HG02938 (cell line): ENCODE results near the gene LRRC4B.

Experiments used
- ATAC-seq: cut with Tn5 transposase; IDR thresholded peaks from one replicate; pipeline ENCODE4 v1.9.1; 2021; ENCODE audit warnings: mild to moderate bottlenecking, moderate library complexity; ENCODE audit not compliant: unreplicated experiment

The LRRC4B gene

GRCh38 chr19:50554212-50554611, 14.0 kb downstream of the LRRC4B start:
- no peak for ATAC-seq

- ATAC-seq = no peak
Observed at GRCh38 chr19:50553134-50553703, 15.0 kb downstream of the LRRC4B start.

GRCh38 chr19:50552540-50552939, 15.7 kb downstream of the LRRC4B start:
- no peak for ATAC-seq

- ATAC-seq = no peak
Observed at GRCh38 chr19:50551715-50552187, 16.5 kb downstream of the LRRC4B start.

GRCh38 chr19:50551034-50551714, 17.1 kb downstream of the LRRC4B start:
- ATAC-seq = no peak

- no peak for ATAC-seq
Observed at GRCh38 chr19:50550594-50550966, 17.7 kb downstream of the LRRC4B start.

- ATAC-seq = no peak
Observed at GRCh38 chr19:50549927-50550593, 18.2 kb downstream of the LRRC4B start.

GRCh38 chr19:50549059-50549926, 18.9 kb downstream of the LRRC4B start:
- ATAC-seq = no peak

GRCh38 chr19:50548191-50549058, 19.8 kb downstream of the LRRC4B start:
- no peak for ATAC-seq

- ATAC-seq = no peak
Observed at GRCh38 chr19:50547385-50548190, 20.6 kb downstream of the LRRC4B start.

GRCh38 chr19:50546527-50547221, 21.6 kb downstream of the LRRC4B start:
- no peak for ATAC-seq

GRCh38 chr19:50542943-50543342, 25.3 kb downstream of the LRRC4B start:
- ATAC-seq = no peak

- ATAC-seq = no peak
Observed at GRCh38 chr19:50537769-50538230, 30.4 kb downstream of the LRRC4B start.

- no peak for ATAC-seq
Observed at GRCh38 chr19:50537306-50537685, 30.9 kb downstream of the LRRC4B start.

GRCh38 chr19:50536662-50537305, 31.5 kb downstream of the LRRC4B start:
- ATAC-seq = no peak

- ATAC-seq = no peak
Observed at GRCh38 chr19:50535672-50536187, 32.5 kb downstream of the LRRC4B start.

GRCh38 chr19:50534478-50534877, 33.8 kb downstream of the LRRC4B start:
- no peak for ATAC-seq

GRCh38 chr19:50532952-50533351, 35.3 kb downstream of the LRRC4B start:
- no peak for ATAC-seq
